ENCODE measurements around the gene SULT1C2.

DNA sequence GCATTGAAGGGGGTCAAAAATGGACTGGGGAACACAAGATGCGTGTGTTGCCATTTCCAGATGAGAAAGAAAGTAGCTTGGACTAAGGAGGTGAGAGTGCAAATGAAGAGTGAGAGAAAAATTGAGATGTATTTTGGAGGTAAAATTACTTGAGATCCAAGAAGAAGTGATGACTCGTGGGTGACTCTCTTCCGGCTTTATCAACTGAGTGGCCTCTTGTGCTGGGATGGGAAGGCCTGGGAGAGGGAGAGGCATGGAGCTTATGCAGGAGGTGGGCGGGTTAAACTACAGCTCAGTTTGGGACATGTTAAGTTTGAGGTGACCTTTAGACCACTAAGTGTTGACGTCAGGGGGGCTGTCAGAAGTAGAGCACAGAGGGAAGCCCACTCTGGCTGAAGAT lies 34.9 kb downstream of the SULT1C2 start:
- TF ChIP-seq, protein P1, sequence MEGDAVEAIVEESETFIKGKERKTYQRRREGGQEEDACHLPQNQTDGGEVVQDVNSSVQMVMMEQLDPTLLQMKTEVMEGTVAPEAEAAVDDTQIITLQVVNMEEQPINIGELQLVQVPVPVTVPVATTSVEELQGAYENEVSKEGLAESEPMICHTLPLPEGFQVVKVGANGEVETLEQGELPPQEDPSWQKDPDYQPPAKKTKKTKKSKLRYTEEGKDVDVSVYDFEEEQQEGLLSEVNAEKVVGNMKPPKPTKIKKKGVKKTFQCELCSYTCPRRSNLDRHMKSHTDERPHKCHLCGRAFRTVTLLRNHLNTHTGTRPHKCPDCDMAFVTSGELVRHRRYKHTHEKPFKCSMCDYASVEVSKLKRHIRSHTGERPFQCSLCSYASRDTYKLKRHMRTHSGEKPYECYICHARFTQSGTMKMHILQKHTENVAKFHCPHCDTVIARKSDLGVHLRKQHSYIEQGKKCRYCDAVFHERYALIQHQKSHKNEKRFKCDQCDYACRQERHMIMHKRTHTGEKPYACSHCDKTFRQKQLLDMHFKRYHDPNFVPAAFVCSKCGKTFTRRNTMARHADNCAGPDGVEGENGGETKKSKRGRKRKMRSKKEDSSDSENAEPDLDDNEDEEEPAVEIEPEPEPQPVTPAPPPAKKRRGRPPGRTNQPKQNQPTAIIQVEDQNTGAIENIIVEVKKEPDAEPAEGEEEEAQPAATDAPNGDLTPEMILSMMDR (IDR thresholded peaks at IDR 0.05) = no peak
- no peak for TF ChIP-seq POLR2A (IDR thresholded peaks at IDR 0.05)
